HFF-Myc (cell line): ENCODE data around the gene MFSD12.

ENCODE experiments used
- DNase-seq: peaks from one replicate; pipeline ENCODE4 v3.0.0-alpha.2; 2011; ENCODE audit warnings: low read depth; ENCODE audit errors: extremely low read depth
- H3K4me3 ChIP-seq: replicated peaks from 2 replicates; pipeline ENCODE4 v1.5.1; 2011; ENCODE audit warnings: low read depth, mild to moderate bottlenecking, control low read depth, low read length
- TF ChIP-seq, protein P1 (sequence below): IDR thresholded peaks from 2 replicates; pipeline ENCODE4 v1.5.1; 2012; ENCODE audit warnings: mild to moderate bottlenecking, low read depth, low read length, control low read depth; ENCODE audit errors: missing control alignments

Gene MFSD12

GRCh38 chr19:3536429-3537100, 20.8 kb downstream of the MFSD12 start:
- TF ChIP-seq, protein P1, sequence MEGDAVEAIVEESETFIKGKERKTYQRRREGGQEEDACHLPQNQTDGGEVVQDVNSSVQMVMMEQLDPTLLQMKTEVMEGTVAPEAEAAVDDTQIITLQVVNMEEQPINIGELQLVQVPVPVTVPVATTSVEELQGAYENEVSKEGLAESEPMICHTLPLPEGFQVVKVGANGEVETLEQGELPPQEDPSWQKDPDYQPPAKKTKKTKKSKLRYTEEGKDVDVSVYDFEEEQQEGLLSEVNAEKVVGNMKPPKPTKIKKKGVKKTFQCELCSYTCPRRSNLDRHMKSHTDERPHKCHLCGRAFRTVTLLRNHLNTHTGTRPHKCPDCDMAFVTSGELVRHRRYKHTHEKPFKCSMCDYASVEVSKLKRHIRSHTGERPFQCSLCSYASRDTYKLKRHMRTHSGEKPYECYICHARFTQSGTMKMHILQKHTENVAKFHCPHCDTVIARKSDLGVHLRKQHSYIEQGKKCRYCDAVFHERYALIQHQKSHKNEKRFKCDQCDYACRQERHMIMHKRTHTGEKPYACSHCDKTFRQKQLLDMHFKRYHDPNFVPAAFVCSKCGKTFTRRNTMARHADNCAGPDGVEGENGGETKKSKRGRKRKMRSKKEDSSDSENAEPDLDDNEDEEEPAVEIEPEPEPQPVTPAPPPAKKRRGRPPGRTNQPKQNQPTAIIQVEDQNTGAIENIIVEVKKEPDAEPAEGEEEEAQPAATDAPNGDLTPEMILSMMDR = no peak
- no peak for DNase-seq
- no peak overlapping the region for H3K4me3 ChIP-seq

- DNase-seq = no peak
- TF ChIP-seq, protein P1 = no peak
These were observed 21.4 kb downstream of the MFSD12 start for GRCh38 chr19:3535981-3536380.

DNA sequence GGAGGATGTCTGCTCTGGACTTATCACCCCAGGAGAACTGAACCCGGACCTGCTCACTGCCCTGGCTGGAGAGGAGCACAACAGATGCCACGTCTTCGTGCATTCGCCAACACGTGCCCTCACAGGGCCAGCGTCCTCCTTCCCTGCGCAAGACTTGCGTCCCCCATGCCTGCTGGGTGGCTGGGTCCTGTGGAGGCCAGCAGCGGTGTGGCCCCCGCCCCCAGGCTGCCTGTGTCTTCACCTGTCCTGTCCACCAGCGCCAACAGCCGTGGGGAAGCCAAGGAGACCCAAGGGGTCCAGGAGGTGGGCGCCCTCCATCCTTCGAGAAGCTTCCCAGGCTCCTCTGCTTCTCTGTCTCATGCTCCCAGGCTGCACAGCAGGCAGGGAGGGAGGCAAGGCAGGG, 21.8 kb downstream of the MFSD12 start:
- TF ChIP-seq, protein P1 = no peak
- no peak overlapping the region for H3K4me3 ChIP-seq
- DNase-seq = no peak

More at GRCh38 chr19:3535981-3536380, 21.4 kb downstream of the MFSD12 start:
- no peak overlapping the region for H3K4me3 ChIP-seq

DNA sequence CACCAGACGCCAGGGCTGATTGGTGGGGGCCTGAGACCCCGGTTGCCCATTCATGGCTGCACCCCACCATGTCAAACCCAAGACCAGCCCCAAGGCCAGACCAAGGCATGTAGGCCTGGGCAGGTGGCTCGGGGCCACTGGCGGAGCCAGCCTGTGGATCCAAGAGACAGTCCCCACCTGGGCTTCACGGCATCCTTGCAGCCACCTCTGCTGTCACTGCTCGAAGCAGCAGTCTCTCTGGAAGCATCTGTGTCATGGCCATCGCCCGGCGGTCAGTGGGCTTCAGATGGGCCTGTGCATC, 22.2 kb downstream of the MFSD12 start:
- H3K4me3 ChIP-seq = no peak overlapping the region
- no peak for DNase-seq
- TF ChIP-seq, protein P1 = no peak

- TF ChIP-seq, protein P1 = no peak
- no peak for DNase-seq
- no peak overlapping the region for H3K4me3 ChIP-seq
These were observed 22.8 kb downstream of the MFSD12 start for GRCh38 chr19:3534375-3535234.

- no peak overlapping the region for H3K4me3 ChIP-seq
- no peak for DNase-seq
- TF ChIP-seq, protein P1 = no peak
These were observed 23.7 kb downstream of the MFSD12 start for GRCh38 chr19:3533563-3534216.
